GM18502 (cell line): Measurements from ENCODE around the gene VARS1.

Experiments used
- ATAC-seq: cut with Tn5 transposase; IDR thresholded peaks from one replicate; pipeline ENCODE4 v1.9.1; 2021; ENCODE audit warnings: mild to moderate bottlenecking; ENCODE audit not compliant: unreplicated experiment, poor library complexity

Gene VARS1

DNA sequence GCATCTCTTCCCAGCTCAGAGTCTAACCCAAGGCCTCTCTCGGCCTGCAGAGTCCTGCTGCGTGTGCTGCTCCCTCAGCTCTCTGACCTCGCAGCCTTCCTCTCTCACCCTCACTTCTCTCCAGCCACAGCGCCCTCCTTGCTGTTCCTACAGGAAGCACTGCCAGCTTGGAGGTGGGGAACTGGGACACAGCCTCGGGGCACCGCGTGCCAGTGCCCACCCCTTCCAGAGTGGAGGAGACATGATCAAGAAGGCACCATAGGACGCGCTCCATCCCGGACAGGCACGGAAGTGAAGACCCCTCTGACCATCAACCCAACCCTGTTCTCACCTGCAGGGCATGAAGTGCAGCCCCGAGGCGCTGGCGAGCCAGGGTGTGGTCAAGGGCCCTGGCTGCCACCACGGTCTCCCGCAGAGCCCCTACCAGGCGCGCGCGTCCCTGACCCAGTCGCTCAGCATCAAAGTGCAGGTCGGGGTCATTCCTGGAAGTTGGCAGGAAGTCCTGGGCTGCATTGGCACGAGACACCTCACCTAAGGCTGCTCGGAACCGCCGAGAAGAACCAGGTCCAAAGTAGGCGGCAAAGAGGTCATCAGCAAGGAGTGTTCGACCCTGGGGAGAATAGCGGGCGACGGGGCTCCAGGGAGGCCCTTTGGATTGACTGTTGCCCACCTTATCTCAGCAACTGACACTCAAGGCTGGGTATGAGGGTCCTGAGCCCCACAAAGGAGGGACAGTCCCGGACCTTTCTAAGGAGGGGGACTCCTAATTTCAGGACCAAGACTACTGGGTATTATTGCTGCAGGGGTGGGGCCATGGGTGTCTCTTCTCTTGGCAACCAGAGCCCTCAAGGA, 19.7 kb downstream of the VARS1 start:
- ATAC-seq = no peak

DNA sequence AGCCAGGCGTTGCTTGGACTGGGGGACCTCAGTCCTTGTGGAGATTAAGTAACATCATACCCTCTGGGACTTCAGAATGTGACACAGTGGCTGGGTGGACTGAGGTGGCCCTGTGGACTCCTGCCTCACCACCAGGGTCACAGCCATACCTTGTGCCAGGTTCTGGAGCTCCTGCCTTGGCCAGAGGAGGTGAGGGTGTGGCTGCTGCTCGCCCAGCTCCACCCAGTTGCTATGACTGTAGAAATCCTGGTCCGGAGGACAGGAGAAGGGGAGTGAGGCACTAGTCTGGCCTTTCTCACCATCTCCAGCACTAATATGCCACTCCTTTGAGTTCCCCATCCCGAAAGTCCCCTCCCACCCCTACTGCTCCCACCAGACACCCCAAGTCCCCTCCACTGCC, 20.4 kb downstream of the VARS1 start:
- no peak for ATAC-seq

DNA sequence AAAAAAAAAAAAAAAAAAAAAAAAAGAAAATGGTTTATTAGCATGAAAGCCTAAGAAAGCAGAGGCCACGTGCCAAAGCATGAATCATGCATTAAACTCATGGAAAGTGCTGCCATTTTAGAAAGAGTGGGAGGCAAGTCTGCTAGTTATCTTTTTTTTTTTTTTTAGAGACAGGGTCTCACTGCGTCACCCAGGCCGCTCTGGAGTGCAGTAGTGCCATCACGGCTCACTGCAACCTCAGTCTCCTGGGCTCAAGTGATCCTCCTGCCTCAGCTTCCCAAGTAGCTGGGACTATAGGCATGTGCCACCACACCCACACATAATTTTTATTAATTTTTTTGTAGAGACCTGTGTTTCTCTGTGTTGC, 23.6 kb downstream of the VARS1 start:
- ATAC-seq = no peak

DNA sequence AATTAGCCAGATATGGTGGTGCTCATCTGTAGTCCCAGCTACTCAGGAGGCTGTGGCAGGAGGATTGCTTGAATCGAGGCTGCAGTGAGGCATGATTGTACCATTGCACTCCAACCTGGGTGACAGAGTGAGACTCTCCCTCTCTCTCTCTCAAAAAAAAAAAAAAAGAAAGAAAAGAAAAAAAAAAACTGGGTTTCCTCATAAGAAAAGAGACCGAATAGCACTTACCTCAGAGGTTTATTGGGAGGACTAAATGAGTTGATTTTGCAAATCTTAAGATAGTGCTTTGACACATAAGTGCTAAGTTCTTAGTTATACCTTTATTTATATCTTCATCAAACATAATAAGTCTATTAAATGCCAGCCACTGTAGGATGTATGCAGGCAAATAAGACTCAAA, 24.7 kb downstream of the VARS1 start:
- ATAC-seq = no peak

DNA sequence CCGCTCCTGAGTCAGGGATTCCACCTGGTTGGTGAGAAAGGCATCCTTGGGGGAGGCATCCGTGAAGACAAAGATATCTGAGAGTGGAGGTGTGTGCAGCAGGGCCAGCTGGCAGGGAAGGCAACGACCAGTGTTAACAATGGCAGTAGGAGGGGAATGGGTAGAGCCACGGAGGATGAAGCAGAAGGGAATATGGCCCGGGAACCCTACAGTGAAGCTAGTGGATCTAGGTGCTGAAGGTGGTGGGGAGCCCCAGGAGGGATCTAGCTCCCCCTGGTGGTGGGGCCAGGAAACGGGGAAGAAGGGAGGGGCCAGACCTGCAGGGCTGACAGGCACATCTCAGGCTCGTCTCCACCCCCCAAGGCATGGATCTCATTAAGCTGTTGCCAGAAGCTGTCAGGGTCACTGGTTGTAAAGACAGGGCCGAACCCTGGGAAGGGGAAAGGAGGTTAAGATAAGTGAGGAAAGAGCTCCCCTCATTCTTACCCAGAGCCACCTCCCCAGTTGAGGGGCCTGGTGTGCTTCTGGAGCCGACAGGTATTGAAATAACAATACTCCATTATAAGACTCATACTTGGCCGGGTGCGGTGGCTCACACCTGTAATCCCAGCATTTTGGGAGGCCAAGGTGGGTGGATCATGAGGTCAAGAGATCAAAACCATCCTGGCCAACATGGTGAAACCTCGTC, 25.7 kb downstream of the VARS1 start:
- ATAC-seq = no peak

DNA sequence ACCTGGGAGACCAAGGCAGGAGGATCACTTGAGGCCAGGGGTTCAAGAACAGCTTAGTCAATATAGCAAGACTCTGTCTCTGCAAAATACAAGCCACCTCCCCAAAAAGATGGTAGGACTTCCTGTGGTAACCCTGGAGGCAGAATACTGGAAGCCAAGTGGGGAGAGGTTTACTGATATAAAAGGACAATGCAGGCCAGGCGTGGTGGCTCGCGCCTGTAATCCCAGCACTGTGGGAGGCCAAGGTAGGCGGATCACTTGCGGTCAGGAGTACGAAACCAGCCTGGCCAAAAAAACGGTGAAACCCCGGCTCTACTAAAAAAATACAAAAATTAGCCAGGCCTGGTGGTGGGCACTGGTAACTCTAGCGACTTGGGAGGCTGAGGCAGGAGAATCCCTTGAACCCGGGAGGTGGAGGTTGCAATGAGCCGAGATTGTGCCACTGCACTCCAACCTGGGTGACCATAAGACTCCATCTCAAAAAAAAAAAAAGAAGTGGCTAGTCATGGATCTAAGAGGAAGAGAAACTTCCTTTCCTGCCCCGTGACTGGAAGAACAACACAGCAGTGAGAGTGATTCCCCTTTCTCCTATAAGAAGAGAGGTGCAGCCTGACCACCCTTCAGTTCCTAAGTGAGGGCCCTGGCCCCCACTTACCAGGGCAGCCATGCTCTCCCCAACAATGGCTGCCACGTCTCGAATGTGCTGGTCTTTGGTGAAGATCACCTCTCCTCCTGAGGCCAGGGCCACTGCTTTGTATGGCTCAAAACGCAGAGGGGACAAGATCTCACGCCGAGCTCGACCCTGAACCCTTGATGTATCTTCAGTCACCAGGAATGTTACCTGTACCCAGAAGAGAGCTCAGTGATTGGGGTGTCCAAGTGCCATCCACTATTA, 26.9 kb downstream of the VARS1 start:
- ATAC-seq = no peak

DNA sequence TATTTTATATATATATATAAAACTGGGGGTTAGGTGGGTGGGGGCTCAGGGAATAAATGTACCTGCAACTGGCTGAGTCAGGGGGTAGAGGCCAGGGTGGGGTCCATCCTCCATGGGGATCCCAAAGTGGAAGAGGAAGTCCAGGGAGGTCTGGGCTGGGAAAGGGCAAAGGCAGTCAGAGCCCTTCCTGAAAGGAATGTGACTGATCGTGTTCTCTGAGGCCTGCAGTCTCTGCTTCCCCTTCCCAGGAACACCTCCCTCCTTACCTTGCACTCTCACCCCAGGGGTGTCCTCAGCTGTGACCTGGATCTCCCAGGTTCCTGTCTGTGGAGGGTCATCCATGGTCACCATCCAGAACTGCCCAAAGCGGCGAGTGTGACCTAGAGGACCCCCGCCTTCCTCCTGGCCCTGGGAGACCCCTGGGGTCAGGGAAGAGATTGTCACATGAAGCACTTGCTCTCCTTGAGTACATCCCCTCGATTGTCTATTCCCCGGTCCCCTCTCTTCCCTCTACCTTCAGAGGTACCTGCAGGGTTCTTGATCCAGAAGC, 28.4 kb downstream of the VARS1 start:
- no peak for ATAC-seq

DNA sequence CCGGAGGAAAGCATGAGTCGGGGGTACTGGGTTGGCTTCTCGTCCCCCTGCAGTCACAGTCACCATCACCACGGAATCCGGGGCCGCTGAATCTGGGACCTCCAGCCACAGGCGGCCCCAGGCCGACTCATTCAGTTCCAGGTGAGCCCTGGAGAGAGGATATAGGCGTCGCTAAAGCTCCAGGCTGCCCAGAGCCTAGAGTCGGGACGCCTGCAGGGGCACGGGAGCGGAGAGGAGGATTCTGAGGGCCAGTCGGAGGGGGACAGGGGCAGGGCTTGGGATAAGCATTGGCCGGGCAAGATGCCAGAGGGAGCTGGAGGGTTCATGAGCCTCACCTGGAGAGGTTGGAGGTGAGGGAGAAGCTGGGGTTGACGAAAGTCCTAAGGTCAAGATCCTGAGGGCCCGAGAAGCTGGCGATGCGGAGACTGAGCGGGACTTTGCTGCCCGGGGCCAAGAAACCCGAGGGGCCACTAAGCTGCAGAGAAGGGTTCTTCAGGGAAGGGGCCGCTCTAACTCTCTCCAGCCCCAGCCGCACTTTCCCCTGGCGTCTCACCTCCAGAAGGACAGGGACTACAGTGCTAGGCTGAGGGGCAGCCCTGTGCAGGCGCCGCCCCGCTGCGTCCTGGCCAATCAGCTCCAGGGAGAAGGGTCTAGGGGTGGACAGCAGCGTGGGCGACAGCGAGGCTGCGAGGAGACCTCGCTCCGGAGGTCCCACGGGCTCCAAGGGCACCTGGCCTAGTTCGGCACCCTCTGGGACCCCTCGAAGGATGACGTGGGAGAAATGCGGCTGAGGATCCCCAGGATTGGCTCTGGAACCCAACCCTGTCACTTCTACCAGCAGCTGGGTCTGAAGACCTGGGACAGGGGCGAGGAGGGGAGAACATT, 29.4 kb downstream of the VARS1 start:
- no peak for ATAC-seq

DNA sequence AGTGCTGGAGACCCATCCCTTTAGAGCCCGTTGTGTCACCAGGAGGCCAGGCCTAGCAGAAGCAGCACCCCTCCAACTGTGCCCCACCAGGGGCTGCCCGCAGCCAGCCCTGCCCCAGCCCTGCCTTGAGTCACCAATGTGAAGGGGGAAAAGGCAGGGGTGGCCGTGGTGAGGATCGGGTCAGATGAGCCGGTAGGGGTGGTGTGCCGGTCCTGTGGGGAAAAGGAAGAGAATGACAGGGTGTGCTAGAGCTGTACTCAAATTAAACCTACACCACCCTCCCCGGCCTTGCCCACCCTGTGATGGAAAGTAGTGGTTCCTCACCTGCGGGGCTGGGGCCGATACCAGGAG, 30.0 kb downstream of the VARS1 start:
- no peak for ATAC-seq

DNA sequence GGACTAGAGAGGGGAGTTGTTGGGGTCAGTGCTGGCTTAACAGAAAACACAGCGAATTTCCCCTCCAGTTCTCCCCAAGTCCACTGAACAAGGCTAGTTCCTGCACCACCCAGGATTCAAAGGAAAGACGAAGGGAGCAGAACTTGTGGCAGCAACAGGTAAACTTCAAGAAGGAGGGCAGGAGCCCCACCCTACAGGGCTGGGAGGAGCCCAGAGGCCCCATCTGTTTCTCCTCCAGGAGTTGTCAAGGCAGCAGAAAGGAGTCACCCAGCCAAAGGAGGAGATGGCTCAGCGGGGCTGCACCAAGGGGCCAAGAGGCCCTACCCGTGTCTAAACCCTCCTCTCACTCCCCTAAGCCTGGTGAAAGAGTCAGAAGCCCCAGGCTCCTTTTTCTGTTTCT, 31.4 kb downstream of the VARS1 start:
- no peak for ATAC-seq

DNA sequence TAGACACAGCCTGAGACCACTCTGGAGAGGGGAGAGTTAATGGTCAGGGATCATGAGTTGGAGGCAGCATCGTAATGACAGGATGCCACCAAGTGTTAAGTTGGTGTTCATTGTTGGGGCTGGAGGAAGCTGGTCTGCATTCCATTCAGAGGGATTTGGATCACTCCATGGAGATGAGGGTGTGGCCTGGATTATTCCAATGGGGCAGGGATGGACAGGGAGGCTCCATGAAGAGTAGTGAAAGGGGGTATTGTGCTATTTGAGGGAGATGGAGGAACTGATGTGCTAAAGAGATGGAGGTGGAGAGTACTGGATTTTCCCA, 32.0 kb downstream of the VARS1 start:
- no peak for ATAC-seq

DNA sequence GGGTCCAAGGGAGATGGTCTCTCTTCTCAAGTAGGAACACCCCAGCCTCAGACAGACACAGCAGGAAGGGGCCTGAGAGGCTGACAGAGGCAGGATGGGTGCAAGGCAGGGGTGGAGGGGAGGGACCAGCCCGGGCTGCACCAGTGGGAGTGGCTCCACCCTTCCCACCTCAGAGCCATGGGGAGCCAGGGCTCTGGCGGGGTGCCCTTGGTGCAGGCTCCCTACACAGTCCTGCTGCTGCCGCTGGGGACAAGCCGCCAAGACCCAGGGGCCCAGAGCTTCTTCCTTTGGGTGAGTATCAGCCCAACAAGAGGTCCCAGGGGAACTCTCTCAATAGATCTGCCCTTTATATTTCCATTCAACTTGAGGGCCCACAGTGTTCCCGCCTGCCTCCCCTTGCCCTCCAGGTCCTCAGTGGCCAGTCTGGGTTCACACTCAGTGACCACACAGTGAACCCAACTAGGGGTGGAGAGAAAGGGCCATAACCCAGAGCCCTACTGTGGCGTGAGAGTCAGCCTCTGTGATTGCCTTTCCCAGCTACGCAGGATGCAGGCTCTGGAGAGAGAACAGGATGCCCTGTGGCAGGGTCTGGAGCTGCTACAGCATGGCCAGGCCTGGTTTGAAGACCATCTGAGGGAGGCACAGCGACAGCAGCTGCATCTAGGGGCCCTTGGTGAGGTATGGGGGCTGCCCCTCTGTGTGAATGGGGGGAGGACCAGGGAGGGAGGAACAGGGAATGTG, 32.5 kb downstream of the VARS1 start:
- no peak for ATAC-seq

DNA sequence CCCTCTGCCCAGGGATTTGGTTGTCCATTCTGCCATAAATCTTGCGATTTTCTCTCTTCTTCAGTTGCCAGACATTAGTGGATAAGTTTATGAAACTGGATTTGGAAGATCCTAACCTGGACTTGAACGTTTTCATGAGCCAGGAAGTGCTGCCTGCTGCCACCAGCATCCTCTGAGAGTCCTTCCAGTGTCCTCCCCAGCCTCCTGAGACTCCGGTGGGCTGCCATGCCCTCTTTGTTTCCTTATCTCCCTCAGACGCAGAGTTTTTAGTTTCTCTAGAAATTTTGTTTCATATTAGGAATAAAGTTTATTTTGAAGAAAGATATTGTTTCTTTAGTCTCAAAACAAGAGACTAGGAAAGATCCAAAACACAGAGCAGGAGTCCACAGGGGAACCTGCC, 33.2 kb downstream of the VARS1 start, which contains the start of gene SAPCD1:
TSS of gene SAPCD1 (plus strand) at position 301 of the 400 bp plus-strand sequence. CDS start 399 bp downstream, outside the sequence.
- ATAC-seq = no peak

DNA sequence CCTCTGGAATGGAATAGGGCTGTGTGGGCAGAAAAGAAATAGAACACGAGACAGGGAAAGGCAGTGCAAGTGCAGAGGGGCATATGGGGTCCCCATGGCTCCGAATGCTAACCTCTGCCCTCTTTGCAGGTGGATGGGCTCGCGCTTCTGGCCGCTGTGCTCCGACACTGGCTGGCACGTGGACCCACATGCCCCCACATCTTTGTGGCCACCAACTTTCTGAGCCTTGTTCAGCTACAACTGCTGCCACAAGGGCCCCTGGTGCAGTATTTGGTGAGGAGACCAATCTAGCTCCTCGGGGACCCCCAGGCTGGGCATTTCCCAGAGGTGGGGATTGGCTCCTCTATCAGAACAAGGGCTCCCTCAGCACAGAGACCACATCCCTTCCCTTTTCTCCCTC, 34.2 kb downstream of the VARS1 start:
- ATAC-seq = no peak

DNA sequence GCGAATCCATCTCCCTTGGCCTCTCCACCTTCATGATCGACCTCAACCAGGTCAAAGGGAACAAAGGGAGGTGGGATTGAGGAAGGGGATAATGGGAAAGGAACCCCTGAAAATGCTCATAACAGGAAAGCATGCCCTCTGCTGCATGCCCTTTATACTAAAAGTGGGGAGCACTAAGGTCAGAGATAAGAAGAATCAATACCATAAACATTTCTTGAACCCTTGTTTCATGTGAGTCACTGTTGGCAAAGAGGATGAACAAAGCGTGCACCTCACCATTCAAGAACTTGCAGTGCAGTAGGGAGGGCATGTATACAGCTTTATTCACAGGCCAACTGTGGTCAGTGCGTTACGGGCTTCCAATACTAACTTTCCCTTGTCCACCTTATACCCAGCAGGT, 34.8 kb downstream of the VARS1 start:
- no peak for ATAC-seq

DNA sequence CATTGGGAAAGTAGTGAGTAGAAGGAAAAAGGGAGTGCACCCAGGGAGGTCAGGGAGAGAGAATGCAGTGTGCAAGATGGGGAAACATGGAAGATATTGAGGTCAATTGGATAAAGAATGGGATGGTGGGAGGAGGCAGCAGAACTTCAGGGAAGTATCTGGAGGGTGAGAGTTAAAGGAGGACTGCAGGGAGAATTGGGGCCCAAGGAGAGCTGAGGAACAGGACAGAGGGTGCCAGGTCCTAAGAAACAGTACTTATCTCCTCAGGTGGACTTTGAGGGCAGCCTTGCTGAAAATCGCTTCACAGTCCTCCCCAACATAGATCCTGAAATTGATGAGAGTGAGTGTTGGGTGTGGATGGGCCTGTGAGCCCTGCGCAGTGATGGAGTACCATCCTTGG, 37.3 kb downstream of the VARS1 start:
- ATAC-seq = no peak

DNA sequence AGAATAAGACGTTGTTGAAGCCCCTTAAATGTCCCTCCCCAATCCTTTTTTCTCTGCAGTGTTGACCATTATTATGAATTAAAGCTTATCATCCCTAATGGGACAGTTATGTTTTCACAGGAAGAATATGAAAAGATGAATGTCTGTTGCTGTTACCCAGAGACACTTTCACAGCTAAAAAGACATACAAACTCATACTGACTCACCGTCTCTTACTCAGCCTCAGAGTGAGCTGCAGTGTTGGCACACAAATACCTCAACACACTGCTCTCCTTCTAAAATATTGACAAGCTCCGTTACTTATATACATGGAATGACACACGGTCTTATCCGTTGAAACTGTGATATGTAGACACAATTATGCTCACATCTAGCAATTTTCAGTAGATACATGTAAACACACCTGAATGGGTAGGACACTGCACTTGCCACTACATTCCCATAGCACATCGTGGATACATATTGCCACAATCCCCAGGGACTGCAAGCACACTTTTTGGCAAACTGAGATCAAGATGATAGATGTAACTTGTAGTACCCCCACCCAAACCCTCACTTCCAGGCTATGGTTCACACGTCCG, 42.7 kb downstream of the VARS1 start:
- no peak for ATAC-seq

DNA sequence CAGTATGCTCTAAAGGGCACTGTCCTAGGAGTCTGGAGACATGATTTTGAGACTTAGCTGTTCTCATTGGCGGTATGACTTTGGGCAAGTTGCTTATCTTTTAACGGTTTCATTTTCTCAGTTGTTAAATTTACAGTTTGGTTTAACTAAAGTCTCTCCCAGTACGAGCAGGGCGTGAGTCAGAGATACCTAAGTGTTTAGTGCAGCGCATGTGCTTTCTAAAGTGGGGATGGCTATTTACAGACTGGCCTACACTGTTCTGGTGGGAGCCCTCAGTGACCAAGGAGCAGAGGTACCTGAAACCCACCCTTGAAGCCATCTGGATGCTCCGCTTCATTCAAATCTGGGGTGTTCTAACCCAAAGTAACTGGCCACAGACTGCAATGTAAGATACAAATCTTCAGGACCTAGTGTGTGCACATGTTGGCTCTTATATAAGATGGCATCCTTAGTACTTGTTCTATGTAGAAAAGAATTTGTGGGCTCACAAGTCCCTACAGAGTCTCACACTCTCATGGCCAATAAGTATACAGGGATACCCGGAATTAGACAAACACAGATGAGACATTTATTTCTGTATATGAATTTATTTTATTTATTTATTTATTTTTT, 45.0 kb downstream of the VARS1 start:
- ATAC-seq = no peak
